PC-3 (cell line): ENCODE data around the gene ZCCHC7. TPM values are rescaled to one million over a fixed set of nuclear protein-coding genes. Genes with fewer than 3 reads are reported as not detected.

ENCODE experiments used
- ATAC-seq: fragments of 200-7000 bp; cut with Tn5 transposase; 2 replicates; pipeline ENCODE4 v1.9.1; 2020; ENCODE audit warnings: mild to moderate bottlenecking, moderate library complexity
- BruUV-seq: library from RNA; stranded (reverse); fragments of 400-500 nt; replicated peaks from 2 replicates; lab custom pipeline; 2021; lab: Mats Ljungman, UMichigan
- CTCF ChIA-PET: fragments of 300-600 bp; sonication (Branson Sonifier 250); formaldehyde crosslinking; loops from one replicate; lab custom pipeline; 2022; ENCODE audit warnings: antibody characterized with exemption; lab: Charles Lee
- POLR2A ChIA-PET: fragments of 300-600 bp; sonication (Branson Sonifier 250); formaldehyde crosslinking; loops from one replicate; lab custom pipeline; 2022; ENCODE audit warnings: antibody characterized with exemption; ENCODE audit not compliant: unreplicated experiment; lab: Charles Lee
- DNase-seq: peaks from one replicate; pipeline ENCODE4 v3.0.0-alpha.2; 2015
- H2AFZ ChIP-seq: fragments of 300-600 bp; sonication (generic); 2 replicates; pipeline ENCODE4 v1.6.0; 2016; ENCODE audit warnings: antibody characterized with exemption, low read length
- H3F3A ChIP-seq: fragments of 300-600 bp; sonication (generic); one replicate; pipeline ENCODE4 v1.6.0; 2017; ENCODE audit warnings: antibody characterized with exemption, low read length, control low read depth, mild to moderate bottlenecking; ENCODE audit not compliant: unreplicated experiment
- H3K27ac ChIP-seq: fragments of 300-600 bp; sonication (generic); 2 replicates; pipeline ENCODE4 v1.5.1; 2016; ENCODE audit warnings: mild to moderate bottlenecking, low read length
- H3K27me3 ChIP-seq: fragments of 300-600 bp; sonication (generic); 2 replicates; pipeline ENCODE4 v1.6.1; 2016; ENCODE audit warnings: low read length, mixed read lengths
- H3K36me3 ChIP-seq: fragments of 300-600 bp; sonication (generic); 2 replicates; pipeline ENCODE4 v1.6.1; 2016; ENCODE audit warnings: low read depth, mixed run types, low read length, mixed read lengths
- H3K4me1 ChIP-seq: fragments of 300-600 bp; sonication (generic); 2 replicates; pipeline ENCODE4 v1.5.1; 2016; ENCODE audit warnings: low read length; ENCODE audit not compliant: insufficient read depth
- H3K4me2 ChIP-seq: fragments of 300-600 bp; sonication (generic); 2 replicates; pipeline ENCODE4 v1.6.0; 2016; ENCODE audit warnings: low read length
- H3K4me3 ChIP-seq: fragments of 300-600 bp; sonication (generic); 2 replicates; pipeline ENCODE4 v1.5.1; 2016; ENCODE audit warnings: mild to moderate bottlenecking, low read length, mixed read lengths
- H3K79me2 ChIP-seq: fragments of 300-600 bp; sonication (generic); 2 replicates; pipeline ENCODE4 v1.6.1; 2017; ENCODE audit warnings: low read length, mixed read lengths
- H3K9ac ChIP-seq: fragments of 300-600 bp; sonication (generic); 2 replicates; pipeline ENCODE4 v1.6.0; 2016; ENCODE audit warnings: mild to moderate bottlenecking, low read length
- H3K9me2 ChIP-seq: fragments of 300-600 bp; sonication (generic); replicated peaks from 2 replicates; pipeline ENCODE4 v1.6.1; 2016; ENCODE audit warnings: mixed run types, low read length, mixed read lengths
- H3K9me3 ChIP-seq: fragments of 300-600 bp; sonication (generic); 2 replicates; pipeline ENCODE4 v1.6.1; 2016; ENCODE audit warnings: low read length, mixed read lengths
- H4K20me1 ChIP-seq: fragments of 300-600 bp; sonication (generic); 2 replicates; pipeline ENCODE4 v1.6.1; 2016; ENCODE audit warnings: low read length, mixed read lengths
- CTCF ChIP-seq: fragments of 300-600 bp; sonication (generic); conservative IDR thresholded peaks from 2 replicates; pipeline ENCODE4 v1.5.1; 2017; ENCODE audit warnings: antibody characterized with exemption, low read depth, mild to moderate bottlenecking, low read length
- EZH2 ChIP-seq: fragments of 300-600 bp; sonication (generic); IDR thresholded peaks from one replicate; pipeline ENCODE4 v1.6.1; 2017; ENCODE audit warnings: antibody characterized with exemption, mild to moderate bottlenecking, low read length; ENCODE audit not compliant: unreplicated experiment
- EZH2phosphoT487 ChIP-seq: fragments of 300-600 bp; sonication (generic); IDR thresholded peaks from 2 replicates; pipeline ENCODE4 v1.6.1; 2018; ENCODE audit warnings: mild to moderate bottlenecking, antibody characterized with exemption, low read length, borderline replicate concordance
- intact Hi-C: fragments of 100-400 bp; cut with micrococcal nuclease; formaldehyde crosslinking; loops from 2 replicates; pipeline ENCODE4 v1.9.0; 2023
- total RNA-seq: library from RNA; depleted of rRNA; stranded (reverse); fragments of >200 nt; gene quantifications from 2 replicates; pipeline ENCODE4 v1.2.3, GENCODE V29; 2014

Gene ZCCHC7
- total RNA-seq, 1 experiment from 2014 or later: 6.5 TPM

DNA sequence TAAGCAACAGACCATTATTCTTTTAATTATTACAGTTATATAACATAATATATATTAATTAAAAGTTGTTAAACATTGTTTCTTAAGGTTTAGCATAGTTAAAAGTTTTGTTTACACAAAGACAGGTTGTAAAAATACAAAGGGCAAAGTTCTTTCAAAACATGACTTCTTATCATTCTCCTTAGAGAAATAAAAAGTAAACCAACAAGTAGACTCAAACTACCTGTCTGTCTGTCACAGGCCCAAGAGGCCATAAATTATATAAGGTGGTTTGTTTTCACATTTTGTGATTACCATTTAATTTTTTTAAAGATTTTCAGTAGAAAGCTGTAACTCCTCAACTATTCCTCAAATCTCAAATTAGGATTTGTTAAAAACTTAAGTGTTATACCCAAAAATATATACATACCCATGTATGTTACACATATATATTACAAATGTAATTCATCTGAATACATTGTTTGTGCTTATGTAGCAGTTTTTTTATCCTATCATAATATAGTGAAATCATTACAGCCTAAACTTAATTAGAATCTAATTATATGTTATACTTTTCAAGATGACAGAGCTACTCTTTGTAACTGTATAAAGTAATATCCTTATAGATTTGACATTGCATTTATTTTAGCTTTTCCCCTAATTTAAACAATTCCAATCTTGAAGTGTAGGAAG is 208.3 kb downstream of the ZCCHC7 start:
- BruUV-seq: no TSS peak
- CTCF ChIA-PET: no interaction called here
- no peaks in the 10 kb centered on the region for H3F3A ChIP-seq

DNA sequence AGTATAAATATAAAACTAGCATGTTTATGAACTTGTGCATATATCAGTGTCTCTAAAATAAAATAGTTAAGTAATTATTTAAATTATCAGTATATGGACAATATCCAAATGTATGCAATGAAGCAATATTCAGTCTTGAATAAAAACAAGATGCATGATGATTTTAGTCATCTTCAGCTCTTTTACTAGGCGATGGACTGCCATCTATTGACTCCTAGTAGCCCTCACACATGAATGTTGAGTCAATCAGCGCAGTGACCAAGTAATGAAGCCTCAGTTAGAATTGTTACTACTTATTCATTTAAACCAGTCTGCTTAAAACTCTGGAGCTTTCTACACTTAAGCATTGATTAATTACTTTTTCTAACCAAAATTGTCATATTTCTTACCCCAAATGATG is 209.2 kb downstream of the ZCCHC7 start:
- BruUV-seq: no TSS peak

More for the DNA sequence above, 208.3 kb downstream of the ZCCHC7 start:
- DNase-seq: no peak
- Histone ChIP-seq H3K9me3 (no peaks in the 10 kb centered on the region), H4K20me1 (no peaks in the 10 kb centered on the region), H3K27me3 (no peaks in the 10 kb centered on the region), H3K36me3 (no peaks in the 10 kb centered on the region), H3K4me1 (no peaks in the 10 kb centered on the region), H3K9ac (no peak overlapping the region), H3K79me2 (no peaks in the 10 kb centered on the region), H3K27ac (no peak overlapping the region), H2AFZ (no peak overlapping the region), H3K4me3 (no peak overlapping the region), H3K4me2 (no peak overlapping the region), H3K9me2 (no peaks in the 10 kb centered on the region)
- intact Hi-C loops: loop anchor here (1.0 kb wide), 1 partner anchor 332 kb away; no protein-coding TSS in a partner anchor
- no peak for TF ChIP-seq CTCF
- no peak for TF ChIP-seq EZH2phosphoT487
- POLR2A ChIA-PET: no interaction called here
- ATAC-seq: no peak

More for the DNA sequence above, 209.2 kb downstream of the ZCCHC7 start:
- Histone ChIP-seq H3K27ac (no peak overlapping the region), H2AFZ (no peak overlapping the region), H3K4me1 (no peaks in the 10 kb centered on the region), H3K27me3 (no peaks in the 10 kb centered on the region), H3K4me2 (no peak overlapping the region), H3K9me2 (no peaks in the 10 kb centered on the region), H3K79me2 (no peaks in the 10 kb centered on the region), H3F3A (no peaks in the 10 kb centered on the region), H3K4me3 (no peak overlapping the region), H3K36me3 (no peaks in the 10 kb centered on the region), H3K9me3 (no peaks in the 10 kb centered on the region), H3K9ac (no peak overlapping the region), H4K20me1 (no peaks in the 10 kb centered on the region)
- ChIA-PET POLR2A (no interaction called here), CTCF (no interaction called here)
- TF ChIP-seq EZH2 (no peak), CTCF (peak; percentile 50)
- DNase-seq (peak; percentile 32), ATAC-seq (0 out of 2 replicates have a peak, but pooled peaks have one; percentile 24)
- intact Hi-C loops: loop anchor here (1.0 kb wide), 1 partner anchor 333 kb away; no protein-coding TSS in a partner anchor
